Sigmoid colon (tissue), 4 donors: ENCODE data around the gene CST9.

ENCODE experiments used
- CTCF ChIP-seq, 4 experiments: fragments of 450-650 bp in 3 of 4; fragments of 200-600 bp in 1 of 4; IDR thresholded peaks; one replicate each; pipeline ENCODE4 v1.5.1; 2016 to 2019; ENCODE audit warnings: antibody characterized with exemption in 4 of 4, mild to moderate bottlenecking in 3 of 4, moderate library complexity in 2 of 4
- EP300 ChIP-seq, 4 donors: sonication (generic); formaldehyde crosslinking; IDR thresholded peaks; one replicate each; pipeline ENCODE4 v1.6.1; 2017; ENCODE audit warnings: antibody characterized with exemption in 4 of 4
- POLR2A ChIP-seq, 2 donors: fragments of 450-650 bp; IDR thresholded peaks; one replicate each; pipeline ENCODE4 v1.6.1; 2016; ENCODE audit warnings: antibody characterized with exemption in 2 of 2, mild to moderate bottlenecking in 2 of 2, moderate library complexity in 2 of 2

GRCh38 chr20:23632711-23633573, 27.2 kb upstream of the CST9 start:
- no peak for TF ChIP-seq POLR2A (IDR thresholded peaks at IDR 0.05)
- TF ChIP-seq CTCF (IDR thresholded peaks at IDR 0.05), result no peak
- TF ChIP-seq EP300 (IDR thresholded peaks at IDR 0.05), result no peak
